NCI-H1436 treated with DMSO at 0.1 percent for 48 hours (cell line): ENCODE results near the gene SP7.
"Not testable (repeated sequence)": the region's sequence is repeated elsewhere in the genome, so short reads cannot be mapped to it uniquely, and the experiment has no call there.

Experiments
- DNase-seq: peaks from one replicate; lab custom pipeline; 2025; lab: John Stamatoyannopoulos, UW

Gene SP7

DNA sequence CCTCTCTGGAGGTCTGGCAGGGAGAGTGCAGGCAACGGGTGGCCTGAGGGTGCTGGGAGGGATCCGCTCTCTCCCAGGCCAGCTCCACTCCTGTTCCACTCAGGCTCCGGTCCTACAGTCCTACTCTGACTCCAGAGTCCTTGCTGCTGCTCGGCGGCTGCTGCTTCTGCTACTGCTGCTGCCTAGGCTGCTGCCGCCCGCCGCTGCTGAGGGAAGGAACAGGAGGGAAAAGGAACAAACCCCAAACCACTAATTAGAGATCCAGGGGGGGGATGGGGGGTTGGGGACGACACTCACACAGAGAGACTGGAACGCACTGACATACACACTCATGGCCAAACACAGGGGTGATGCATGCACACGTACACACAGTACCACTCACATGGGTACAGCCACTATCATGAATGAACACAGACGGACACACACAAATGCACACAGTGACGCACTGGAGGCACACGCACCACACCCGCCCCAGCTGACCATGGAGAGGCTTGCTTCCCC lies at the start of gene SP7:
TSS of gene SP7 (minus strand) at position 174 of the 501 bp plus-strand sequence. CDS start 708 bp downstream, outside the sequence.
- no peak for DNase-seq

DNA sequence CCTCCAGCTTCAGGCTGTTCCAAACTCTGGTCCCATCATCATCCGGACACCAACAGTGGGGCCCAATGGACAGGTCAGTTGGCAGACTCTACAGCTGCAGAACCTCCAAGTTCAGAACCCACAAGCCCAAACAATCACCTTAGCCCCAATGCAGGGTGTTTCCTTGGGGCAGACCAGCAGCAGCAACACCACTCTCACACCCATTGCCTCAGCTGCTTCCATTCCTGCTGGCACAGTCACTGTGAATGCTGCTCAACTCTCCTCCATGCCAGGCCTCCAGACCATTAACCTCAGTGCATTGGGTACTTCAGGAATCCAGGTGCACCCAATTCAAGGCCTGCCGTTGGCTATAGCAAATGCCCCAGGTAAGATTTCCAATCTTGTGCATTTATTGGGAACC lies 47.1 kb upstream of the SP7 start:
- no peak for DNase-seq

- DNase-seq: no peak
These were observed 45.8 kb upstream of the SP7 start for GRCh38 chr12:53381731-53382630.

DNA sequence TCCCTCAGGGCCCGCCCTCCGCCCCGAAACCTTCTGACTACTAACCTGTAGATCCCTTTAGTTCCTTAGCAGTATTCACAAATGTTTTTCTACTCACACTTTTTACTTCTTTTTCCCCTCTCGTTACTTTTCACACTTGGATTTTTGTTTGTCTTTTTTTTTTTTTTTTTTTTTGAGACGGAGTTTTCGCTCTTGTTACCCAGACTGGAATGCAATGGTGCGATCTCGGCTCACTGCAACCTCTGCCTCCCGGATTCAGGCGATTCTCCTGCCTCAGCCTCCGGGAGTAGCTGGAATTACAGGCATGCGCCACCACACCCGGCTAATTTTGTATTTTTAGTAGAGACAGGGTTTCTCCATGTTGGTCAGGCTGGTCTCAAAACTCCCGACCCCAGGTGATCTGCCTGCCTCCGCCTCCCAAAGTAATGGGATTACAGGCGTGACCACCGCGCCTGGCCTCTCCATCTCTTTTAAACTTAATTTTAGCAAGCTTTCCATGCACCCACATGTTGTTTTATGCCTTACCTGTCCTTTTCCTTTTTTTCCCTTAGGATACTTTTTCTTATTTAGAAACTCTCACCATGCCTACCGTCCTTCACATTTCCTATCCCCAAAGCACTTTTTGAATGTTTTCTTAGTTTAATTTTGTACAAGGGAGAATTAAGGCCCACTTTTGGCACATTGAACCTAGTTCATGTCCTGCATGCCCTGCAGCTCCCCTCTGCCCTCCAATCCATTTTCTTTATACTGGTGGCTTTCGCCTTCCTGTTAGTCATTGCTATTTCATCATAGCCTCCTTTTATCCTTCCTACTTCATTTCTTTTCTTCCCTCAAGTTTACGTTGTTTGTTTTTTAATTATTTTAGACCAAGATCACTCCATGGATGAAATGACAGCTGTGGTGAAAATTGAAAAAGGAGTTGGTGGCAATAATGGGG lies 44.9 kb upstream of the SP7 start:
- no peak for DNase-seq

DNA sequence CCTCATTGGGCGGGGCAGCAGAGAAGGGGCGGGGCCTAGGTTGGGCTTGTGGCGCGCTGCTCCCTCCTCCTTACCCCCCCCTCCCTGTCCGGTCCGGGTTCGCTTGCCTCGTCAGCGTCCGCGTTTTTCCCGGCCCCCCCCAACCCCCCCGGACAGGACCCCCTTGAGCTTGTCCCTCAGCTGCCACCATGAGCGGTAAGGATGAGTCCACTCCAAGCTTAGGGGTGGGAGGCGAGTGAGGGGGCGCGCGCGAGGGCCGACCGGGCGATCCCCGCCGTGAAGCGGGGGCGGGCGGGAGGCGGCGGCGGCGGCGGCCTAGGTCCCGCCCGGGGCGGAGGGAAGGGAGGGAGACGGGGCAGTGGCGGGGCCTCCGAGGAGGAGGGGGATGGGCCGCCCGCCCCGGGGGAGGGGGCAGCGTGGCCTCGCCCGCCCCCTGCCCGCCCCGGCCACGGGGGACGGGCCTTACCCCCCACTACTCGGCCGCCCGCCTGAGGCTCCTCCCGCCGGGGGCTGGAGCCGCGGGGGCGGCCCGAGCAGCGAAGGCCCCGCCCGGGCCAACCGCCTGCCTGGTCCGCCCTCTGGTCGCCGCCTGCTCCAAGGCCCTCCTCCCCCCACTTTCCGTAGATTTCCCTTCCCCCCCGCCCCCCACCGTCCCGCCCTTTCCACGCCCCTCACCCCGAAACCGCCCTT lies 44.1 kb upstream of the SP7 start, which contains the start of gene SP1:
TSS of gene SP1 (plus strand) at position 73 of the 690 bp plus-strand sequence. CDS start at position 189, 116 bp downstream.
- DNase-seq: peak; percentile 10

- DNase-seq: peak; percentile 100
These were observed 43.4 kb upstream of the SP7 start for GRCh38 chr12:53379389-53380103.

GRCh38 chr12:53378724-53379388 lies 42.7 kb upstream of the SP7 start:
- no peak for DNase-seq

GRCh38 chr12:53378222-53378621 lies 42.1 kb upstream of the SP7 start:
- no peak for DNase-seq

DNA sequence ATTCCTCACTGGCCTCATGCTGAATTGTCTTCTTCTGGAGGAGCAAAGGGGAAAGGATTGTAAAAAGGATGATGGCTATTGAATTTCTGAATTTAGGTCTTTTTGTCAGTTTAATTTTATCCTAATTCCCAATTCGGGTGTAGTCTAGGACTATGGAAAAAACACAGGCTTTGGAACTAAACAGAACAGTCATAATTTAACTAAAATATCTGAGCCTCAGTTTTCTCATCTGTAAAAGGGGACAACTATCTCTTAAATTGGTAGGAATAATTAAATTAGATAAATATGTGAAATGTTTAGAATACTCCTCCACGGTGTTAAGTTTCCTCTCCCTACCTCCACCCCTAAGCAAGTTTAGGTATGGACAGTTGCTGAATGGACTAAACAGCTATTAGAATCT lies 40.6 kb upstream of the SP7 start:
- no peak for DNase-seq

DNA sequence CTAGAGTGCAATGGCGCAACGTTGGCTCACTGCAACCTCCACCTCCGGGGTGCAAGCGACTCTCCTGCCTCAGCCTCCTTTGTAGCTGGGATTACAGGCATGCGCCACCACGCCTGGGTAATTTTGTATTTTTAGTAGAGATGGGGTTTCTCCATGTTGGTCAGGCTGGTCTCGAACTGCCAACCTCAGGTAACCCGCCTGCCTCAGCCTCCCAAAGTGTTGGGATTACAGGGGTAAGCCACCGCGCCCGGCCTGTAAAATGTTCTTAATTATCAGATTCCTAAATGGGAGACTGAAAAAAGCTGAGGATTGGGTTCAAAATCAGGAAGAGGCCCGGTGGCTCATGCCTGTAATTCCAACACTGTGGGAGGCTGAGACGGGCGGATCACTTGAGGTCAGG lies 38.1 kb upstream of the SP7 start:
- DNase-seq: not testable (repeated sequence)

GRCh38 chr12:53373554-53374133 lies 37.5 kb upstream of the SP7 start:
- not testable (repeated sequence) for DNase-seq

- DNase-seq: no peak
These were observed 29.2 kb upstream of the SP7 start for GRCh38 chr12:53365245-53365904.

DNA sequence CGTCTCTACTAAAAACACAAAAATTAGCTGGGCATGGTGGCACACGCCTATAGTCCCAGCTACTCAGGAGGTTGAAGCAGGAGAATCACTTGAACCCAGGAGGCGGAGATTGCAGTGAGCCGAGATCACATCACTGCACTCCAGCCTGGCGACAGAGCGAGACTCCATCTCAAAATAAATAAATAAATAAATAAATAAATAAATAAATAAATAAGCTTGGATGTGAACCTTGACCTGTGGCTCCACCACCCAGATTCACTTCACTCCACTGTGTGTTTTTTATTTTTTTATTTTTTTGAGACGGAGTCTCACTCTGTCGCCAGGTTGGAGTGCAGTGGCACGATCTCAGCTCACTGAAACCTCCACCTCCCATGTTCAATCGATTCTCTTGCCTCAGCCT lies 25.5 kb upstream of the SP7 start:
- DNase-seq: not testable (repeated sequence)

DNA sequence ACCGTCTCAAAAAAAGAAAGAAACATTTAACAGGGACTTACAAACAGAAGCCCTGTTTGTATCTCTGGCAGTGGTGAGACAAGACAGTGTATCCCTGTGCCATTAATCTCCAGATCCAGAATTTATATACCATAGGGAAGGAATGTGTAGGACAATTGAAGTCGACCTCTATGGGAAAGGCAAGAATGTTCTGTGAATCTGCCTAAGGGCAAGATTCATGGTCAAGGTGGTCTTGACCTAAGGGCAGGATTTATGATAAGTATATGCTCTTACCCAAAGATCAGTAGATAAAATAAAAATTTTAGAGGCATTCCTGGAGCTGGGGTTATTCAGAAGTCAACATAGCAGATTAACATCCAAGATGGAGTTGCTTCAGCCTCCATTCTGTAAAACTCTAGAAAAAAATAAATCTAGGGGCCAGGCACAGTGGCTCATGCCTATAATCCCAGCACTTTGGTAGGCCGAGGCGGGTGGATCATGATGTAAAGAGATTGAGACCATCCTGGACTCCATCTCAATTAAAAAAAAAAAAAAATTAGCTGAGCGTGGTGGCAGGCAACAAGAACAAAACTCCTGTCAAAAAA lies 22.8 kb upstream of the SP7 start:
- DNase-seq: no peak

GRCh38 chr12:53355121-53355520 lies 19.0 kb upstream of the SP7 start:
- no peak for DNase-seq

DNA sequence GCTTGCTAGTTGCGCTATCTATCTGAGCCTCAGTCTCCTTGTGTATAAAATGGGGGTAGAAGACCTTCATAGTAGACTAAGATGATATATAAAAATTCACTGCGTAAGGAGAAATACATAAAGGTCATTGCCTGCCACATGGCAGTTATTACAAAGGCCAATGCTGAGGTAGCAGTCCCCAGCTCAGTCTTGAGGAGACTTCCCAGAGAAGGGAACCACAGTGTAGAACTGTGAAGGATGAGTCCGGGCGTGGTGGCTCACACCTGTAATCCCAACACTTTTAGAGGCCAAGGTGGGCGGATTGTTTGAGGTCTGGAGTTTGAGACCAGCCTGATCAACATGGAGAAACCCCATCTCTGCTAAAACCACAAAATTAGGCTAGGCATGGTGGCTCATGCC lies 17.1 kb upstream of the SP7 start:
- DNase-seq: no peak

DNA sequence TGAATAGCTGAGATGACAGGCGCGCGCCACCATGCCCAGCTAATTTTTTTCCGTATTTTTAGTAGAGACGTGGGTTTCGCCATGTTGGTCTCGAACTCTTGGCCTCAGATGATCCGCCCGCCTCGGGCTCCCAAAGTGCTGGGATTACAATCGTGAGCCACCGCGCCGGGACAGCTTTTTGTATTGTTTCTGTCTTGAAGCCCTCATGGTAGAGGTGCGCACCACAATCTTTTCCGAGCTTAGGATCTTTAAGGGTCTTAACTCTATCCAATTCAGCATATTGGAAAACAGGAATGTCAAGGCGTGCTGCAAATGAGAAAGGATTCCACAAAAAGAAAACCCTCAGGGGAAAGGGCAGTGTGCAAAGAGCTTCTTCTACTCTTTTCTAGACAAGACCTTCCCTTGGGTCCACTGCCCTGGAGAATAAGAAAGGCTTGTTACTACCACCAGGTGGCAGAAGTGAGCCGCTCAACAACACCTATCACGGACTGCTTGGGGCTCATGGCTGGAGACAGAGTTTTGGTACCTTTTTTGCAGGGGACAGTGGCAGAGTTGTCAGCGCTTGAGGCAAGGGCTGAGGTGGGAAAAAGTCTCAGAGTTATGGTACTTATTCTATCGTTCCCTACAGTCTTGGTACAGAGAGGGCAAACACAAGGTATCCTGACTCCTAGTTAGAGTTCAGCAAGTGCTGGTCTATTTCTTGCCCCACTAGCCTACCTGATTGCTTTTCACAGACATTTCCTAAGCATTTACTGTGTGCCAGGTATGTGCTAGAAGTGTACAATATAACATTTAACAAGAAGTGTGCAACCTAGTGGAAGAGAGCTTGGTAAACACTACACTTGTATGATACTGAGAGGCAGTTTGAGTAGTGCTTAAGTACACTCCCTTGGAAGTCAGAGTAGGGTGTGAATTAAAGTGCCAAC lies 16.4 kb upstream of the SP7 start:
- DNase-seq: peak; percentile 44

DNA sequence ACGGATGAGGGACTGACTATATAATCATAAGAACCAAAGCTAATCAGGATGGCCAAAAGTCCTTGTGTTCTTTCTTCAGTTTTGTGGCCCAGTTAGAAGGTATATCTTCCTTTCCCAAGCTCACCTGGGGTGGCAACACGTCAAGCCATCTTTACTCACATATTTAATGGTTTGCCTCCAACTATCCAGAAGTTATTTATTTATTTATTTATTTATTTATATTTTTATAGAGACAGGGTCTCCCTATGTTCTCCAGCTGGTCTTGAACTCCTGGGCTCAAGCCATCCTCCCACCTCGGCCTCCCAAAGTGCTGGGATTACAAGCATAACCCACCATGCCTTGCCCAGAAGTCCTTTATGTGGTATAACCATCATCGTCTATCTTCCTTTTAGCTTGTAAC lies 11.8 kb upstream of the SP7 start:
- DNase-seq: no peak
